Thyroid gland (tissue), 4 donors: ENCODE results near the gene CYP20A1. TPM values are rescaled to one million over a fixed set of nuclear protein-coding genes. Genes with fewer than 3 reads are reported as not detected.
"Not testable (repeated sequence)": the region's sequence is repeated elsewhere in the genome, so short reads cannot be mapped to it uniquely, and the experiment has no call there.

ENCODE experiments used
- DNase-seq, 2 donors: peaks; one replicate each; pipeline ENCODE4 v3.0.0-alpha.2; 2019
- H3K27ac ChIP-seq, 3 donors: fragments of 200-600 bp; sonication (generic); 1 replicate in 2 of 3; 2 replicates in 1 of 3; pipeline ENCODE4 v1.5.1; 2016 to 2019; ENCODE audit warnings: mild to moderate bottlenecking in 1 of 3, moderate library complexity in 1 of 3
- H3K27me3 ChIP-seq: fragments of 200-600 bp; sonication (generic); one replicate; pipeline ENCODE4 v1.5.1; 2019
- H3K36me3 ChIP-seq, 2 donors: fragments of 200-600 bp; sonication (generic); one replicate each; pipeline ENCODE4 v1.5.1; 2016 to 2019
- H3K4me1 ChIP-seq, 2 donors: fragments of 200-600 bp; sonication (generic); one replicate each; pipeline ENCODE4 v1.5.1; 2017 to 2019
- H3K4me3 ChIP-seq, 3 donors: fragments of 200-600 bp; sonication (generic); replicated peaks in 1 of 3; 1 replicate in 2 of 3; 2 replicates in 1 of 3; pipeline ENCODE4 v1.5.1; 2016; ENCODE audit warnings: mild to moderate bottlenecking in 1 of 3
- H3K9me3 ChIP-seq: fragments of 200-600 bp; sonication (generic); one replicate; pipeline ENCODE4 v1.5.1; 2017
- CTCF ChIP-seq, 6 experiments: fragments of 200-600 bp in 3 of 6; fragments of 450-650 bp in 3 of 6; sonication (generic) in 3 of 6; IDR thresholded peaks; one replicate each; pipeline ENCODE4 v1.5.1; 2016 to 2019; ENCODE audit warnings: antibody characterized with exemption in 6 of 6, mild to moderate bottlenecking in 2 of 6, inconsistent platforms in 1 of 6, moderate library complexity in 1 of 6
- POLR2A ChIP-seq, 2 donors: fragments of 450-650 bp; IDR thresholded peaks; one replicate each; pipeline ENCODE4 v1.6.1; 2017; ENCODE audit warnings: antibody characterized with exemption in 2 of 2, mild to moderate bottlenecking in 2 of 2, moderate library complexity in 1 of 2
- WGBS, 2 donors: methylation state at CpG; one replicate each; pipeline ENCODE4 v1.1.5; 2017; 5-methylcytosine and 5-hydroxymethylcytosine counted together
- intact Hi-C: fragments of 100-400 bp; cut with DNase I; formaldehyde crosslinking; loops from one replicate; pipeline ENCODE4 v1.15.1; 2023
- total RNA-seq, 4 donors: library from RNA; depleted of rRNA; stranded (reverse); fragments of >200 nt; gene quantifications; one replicate each; pipeline ENCODE4 v1.2.3, GENCODE V29; 2016

Gene CYP20A1
- total RNA-seq, 4 donors from 2014 or later, result 41.4 to 59.5 (median 48.2) TPM

GRCh38 chr2:203282101-203282500, 43.3 kb downstream of the CYP20A1 start:
- Histone ChIP-seq H3K36me3 (peaks cover 40 to 46% of the 10 kb centered on the region in 2 donors), H3K27ac (no peak overlapping the region), H3K9me3 (no peaks in the 10 kb centered on the region), H3K27me3 (no peaks in the 10 kb centered on the region), H3K4me1 (no peaks in the 10 kb centered on the region), H3K4me3 (no peak overlapping the region)
- 92 to 94% methylated on average over 7 of the region's 7 CpGs for WGBS, 2 donors
- intact Hi-C loops, result no loop called here
- DNase-seq, result no peak
- TF ChIP-seq POLR2A (IDR thresholded peaks at IDR 0.05), result no peak
- no peak for TF ChIP-seq CTCF (IDR thresholded peaks at IDR 0.05)

GRCh38 chr2:203286532-203286931, 47.7 kb downstream of the CYP20A1 start:
- DNase-seq, result no peak
- no peak overlapping the region for H3K4me3 ChIP-seq
- H3K27ac ChIP-seq, result no peak overlapping the region
- no peaks in the 10 kb centered on the region for H3K9me3 ChIP-seq
- no peaks in the 10 kb centered on the region for H3K27me3 ChIP-seq
- peaks cover 10 to 20% of the 10 kb centered on the region in 2 donors for H3K36me3 ChIP-seq
- intact Hi-C loops, result no loop called here
- no peak for TF ChIP-seq CTCF (IDR thresholded peaks at IDR 0.05)
- no peak for TF ChIP-seq POLR2A (IDR thresholded peaks at IDR 0.05)
- no peaks in the 10 kb centered on the region for H3K4me1 ChIP-seq
- WGBS, 2 donors, result 95 to 99% methylated on average over 2 of the region's 2 CpGs

- TF ChIP-seq POLR2A (IDR thresholded peaks at IDR 0.05), result no peak
- H3K27ac ChIP-seq, result no peak overlapping the region
- no peak for DNase-seq
- no peak overlapping the region for H3K4me3 ChIP-seq
- intact Hi-C loops, result no loop called here
- WGBS, 2 donors, result 95% methylated on average over 3 of the region's 3 CpGs
- no peaks in the 10 kb centered on the region for H3K27me3 ChIP-seq
- no peaks in the 10 kb centered on the region for H3K9me3 ChIP-seq
- peaks cover 7 to 10% of the 10 kb centered on the region in 2 donors for H3K36me3 ChIP-seq
- H3K4me1 ChIP-seq, result no peaks in the 10 kb centered on the region
Observed at GRCh38 chr2:203301667-203302066, 62.8 kb downstream of the CYP20A1 start.

- H3K4me3 ChIP-seq, H3K27ac ChIP-seq, H3K27me3 ChIP-seq, H3K4me1 ChIP-seq, intact Hi-C loops, H3K36me3 ChIP-seq, DNase-seq, H3K9me3 ChIP-seq: not testable (repeated sequence)
- 91 to 97% methylated on average over 8 of the region's 8 CpGs for WGBS, 2 donors
Observed at GRCh38 chr2:203302586-203302985, 63.8 kb downstream of the CYP20A1 start.

- Histone ChIP-seq H3K36me3 (peaks cover 0 to 3% of the 10 kb centered on the region in 2 donors), H3K9me3 (no peaks in the 10 kb centered on the region), H3K4me1 (no peaks in the 10 kb centered on the region), H3K27ac (no peak overlapping the region), H3K4me3 (no peak overlapping the region), H3K27me3 (no peaks in the 10 kb centered on the region)
- DNase-seq, result no peak
- 94 to 96% methylated on average over 3 of the region's 3 CpGs for WGBS, 2 donors
- intact Hi-C loops, result no loop called here
- TF ChIP-seq POLR2A (IDR thresholded peaks at IDR 0.05) (no peak), CTCF (IDR thresholded peaks at IDR 0.05) (no peak)
Observed at GRCh38 chr2:203310688-203311436, 72.0 kb downstream of the CYP20A1 start.

- H3K36me3 ChIP-seq, result no peaks in the 10 kb centered on the region
- 83 to 98% methylated on average over 1 of the region's 1 CpG for WGBS, 2 donors
- no peak overlapping the region for H3K4me3 ChIP-seq
- H3K9me3 ChIP-seq, result no peaks in the 10 kb centered on the region
- peaks cover 18 to 20% of the 10 kb centered on the region in 2 donors for H3K4me1 ChIP-seq
- H3K27ac ChIP-seq, result no peak overlapping the region
- H3K27me3 ChIP-seq, result no peaks in the 10 kb centered on the region
- intact Hi-C loops, result no loop called here
- TF ChIP-seq CTCF (IDR thresholded peaks at IDR 0.05), result no peak
- no peak for TF ChIP-seq POLR2A (IDR thresholded peaks at IDR 0.05)
- DNase-seq, result no peak
Observed at GRCh38 chr2:203326356-203326755, 87.5 kb downstream of the CYP20A1 start.
